Fibroblast of skin of abdomen (primary cell): ENCODE data around the gene CIPC.

Source experiments
- DNase-seq: peaks from one replicate; pipeline ENCODE4 v3.0.0-alpha.2; 2013

Gene CIPC

GRCh38 chr14:77071938-77072388 lies 26.1 kb upstream of the CIPC start:
- DNase-seq: no peak

GRCh38 chr14:77074969-77075368 lies 23.1 kb upstream of the CIPC start:
- DNase-seq: no peak

DNA sequence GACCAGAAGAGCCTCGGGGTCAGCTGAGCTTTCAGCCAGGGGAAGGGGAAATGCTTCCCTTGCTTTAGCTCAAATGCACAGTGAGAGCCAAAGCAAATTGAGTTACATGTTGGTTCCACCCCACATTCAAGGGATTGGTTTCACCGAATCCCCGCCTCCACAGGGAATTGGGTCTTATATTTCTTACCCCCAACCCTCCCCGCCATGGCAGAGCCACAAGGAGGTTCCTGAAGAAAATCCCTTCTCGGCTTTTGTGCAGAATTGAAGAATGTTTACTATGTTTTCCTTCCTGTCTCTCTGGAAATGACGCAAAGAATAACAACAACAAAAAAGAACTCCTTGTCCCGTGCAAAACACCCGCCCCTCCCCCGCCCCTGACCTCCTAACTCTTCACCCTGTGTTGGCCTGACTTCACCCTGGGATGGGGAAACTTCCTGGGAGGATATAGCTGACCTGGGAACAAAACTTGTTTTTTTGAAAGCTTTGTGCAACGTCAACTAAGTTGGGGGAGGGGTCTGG lies 21.9 kb upstream of the CIPC start:
- no peak for DNase-seq

- DNase-seq: no peak
Observed at GRCh38 chr14:77077040-77077439, 21.0 kb upstream of the CIPC start.

- no peak for DNase-seq
Observed at GRCh38 chr14:77082356-77082755, 15.7 kb upstream of the CIPC start.

- no peak for DNase-seq
Observed at GRCh38 chr14:77083082-77083481, 15.0 kb upstream of the CIPC start.

- no peak for DNase-seq
Observed at GRCh38 chr14:77084985-77085384, 13.1 kb upstream of the CIPC start.

DNA sequence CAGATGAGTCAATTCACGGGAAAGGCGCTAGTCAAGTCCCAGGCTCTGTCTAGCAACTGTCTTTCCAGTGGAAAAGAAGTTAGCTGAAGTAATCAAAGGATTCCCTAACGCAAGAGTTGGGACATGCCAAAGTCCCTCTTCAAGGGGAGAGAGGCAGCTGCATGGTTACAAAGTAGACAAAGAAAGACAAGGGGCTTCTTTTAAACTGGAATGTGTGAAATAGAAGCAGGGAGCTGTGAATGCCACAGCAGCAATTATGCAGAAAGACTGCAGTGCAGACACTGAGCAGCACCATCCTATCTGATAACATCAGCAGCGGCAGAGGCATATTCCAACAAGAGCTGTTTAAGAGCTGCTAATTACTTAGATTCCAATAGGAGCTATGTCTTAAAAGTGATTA lies 12.5 kb upstream of the CIPC start:
- no peak for DNase-seq

- peak; percentile 46 for DNase-seq
Observed at GRCh38 chr14:77086017-77086727, 11.9 kb upstream of the CIPC start.

GRCh38 chr14:77086951-77087350 lies 11.1 kb upstream of the CIPC start:
- DNase-seq: no peak

DNA sequence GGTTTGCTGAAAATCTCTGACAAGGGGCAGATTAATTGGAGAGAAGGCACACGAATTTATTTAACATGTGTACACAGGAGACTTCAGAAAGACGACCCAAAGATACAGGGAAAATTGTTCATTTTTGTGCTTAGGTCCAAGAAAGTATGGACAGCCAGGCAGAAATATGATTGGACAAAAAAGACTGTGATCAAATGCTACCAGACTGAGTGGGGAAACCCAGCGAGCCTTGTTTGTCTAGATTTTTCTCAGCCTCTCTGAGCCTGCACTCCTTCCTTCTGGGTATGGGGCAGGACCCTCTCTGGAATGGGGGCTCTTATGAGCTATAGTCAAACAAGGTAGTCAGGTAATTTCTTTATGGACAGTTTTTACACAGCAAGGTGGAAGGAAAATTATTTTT lies 10.4 kb upstream of the CIPC start:
- DNase-seq: no peak

GRCh38 chr14:77088219-77088618 lies 9.8 kb upstream of the CIPC start:
- no peak for DNase-seq

DNA sequence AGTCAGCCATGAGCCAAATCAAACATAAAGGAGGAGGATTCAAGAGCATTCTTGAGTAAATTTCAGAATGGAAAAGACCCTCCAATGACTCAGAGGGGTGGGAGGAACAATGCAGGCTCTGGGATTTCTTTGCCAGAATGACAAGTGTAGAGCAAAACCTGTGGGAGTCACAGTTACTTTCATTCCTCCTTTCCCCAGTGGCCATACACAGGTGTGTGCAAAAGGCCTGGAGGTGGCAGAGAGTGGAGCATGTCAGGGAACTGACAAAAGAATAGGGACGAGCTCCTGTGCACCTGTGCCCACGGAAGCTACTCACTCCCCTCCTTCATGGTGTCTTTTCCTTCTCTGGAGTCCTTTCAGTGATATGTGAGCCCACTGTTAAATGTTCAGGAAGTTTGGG lies 9.4 kb upstream of the CIPC start:
- DNase-seq: no peak

DNA sequence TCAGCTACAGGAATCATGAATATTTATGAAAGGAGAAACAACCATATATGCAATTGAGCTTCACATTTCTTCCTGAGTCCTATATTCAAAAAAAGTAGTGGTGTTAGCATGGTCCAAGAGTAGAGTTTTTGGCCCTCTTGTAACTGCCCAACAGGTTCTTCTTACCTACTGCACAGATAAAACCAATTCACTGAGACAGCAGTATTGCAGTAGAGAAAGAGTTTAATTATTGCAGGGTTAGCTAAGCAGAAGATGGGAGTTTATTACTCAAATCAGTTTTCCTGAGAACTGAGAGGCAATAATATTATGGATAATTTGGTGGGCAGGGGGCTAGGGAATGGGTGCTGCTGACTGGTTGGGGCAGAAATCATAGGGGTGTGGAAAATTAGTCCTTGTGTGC lies 6.5 kb upstream of the CIPC start:
- DNase-seq: no peak

- DNase-seq: no peak
Observed at GRCh38 chr14:77092676-77093075, 5.4 kb upstream of the CIPC start.

DNA sequence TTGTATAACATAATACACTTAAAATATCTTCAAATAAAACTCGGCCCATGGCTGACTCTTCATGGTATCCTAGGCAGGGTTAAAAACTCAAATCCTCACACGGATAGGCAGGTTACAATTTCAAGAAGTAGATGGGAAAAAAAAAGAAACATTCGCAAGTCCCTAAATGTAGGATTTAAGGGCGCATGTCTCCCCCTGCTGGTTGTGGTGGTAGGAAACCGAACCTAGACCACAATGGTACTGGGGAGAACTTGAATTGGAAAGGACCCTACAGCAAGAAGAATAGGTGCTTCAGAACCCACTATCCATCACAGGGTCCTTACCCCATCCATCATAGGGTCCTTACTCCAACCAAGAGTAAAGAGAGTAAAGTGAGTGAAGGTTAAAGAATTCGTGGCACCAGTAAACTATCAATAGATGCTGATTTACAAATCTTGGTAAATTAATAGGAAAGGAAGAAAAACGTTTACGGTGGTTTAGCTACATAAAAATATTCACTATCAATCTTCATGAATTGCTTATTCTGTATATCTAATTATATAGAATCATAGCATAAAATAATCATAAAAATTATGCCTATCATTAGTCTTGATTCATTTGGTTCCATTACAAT lies 3.3 kb upstream of the CIPC start:
- DNase-seq: peak; percentile 64

GRCh38 chr14:77097006-77097699 lies 905 bp upstream of the CIPC start:
- DNase-seq: no peak

GRCh38 chr14:77098529-77099353 lies 683 bp downstream of the CIPC start:
- no peak for DNase-seq

GRCh38 chr14:77099425-77100167 lies 1.5 kb downstream of the CIPC start:
- peak; percentile 77 for DNase-seq

- DNase-seq: no peak
Observed at GRCh38 chr14:77100961-77101360, 2.9 kb downstream of the CIPC start.

DNA sequence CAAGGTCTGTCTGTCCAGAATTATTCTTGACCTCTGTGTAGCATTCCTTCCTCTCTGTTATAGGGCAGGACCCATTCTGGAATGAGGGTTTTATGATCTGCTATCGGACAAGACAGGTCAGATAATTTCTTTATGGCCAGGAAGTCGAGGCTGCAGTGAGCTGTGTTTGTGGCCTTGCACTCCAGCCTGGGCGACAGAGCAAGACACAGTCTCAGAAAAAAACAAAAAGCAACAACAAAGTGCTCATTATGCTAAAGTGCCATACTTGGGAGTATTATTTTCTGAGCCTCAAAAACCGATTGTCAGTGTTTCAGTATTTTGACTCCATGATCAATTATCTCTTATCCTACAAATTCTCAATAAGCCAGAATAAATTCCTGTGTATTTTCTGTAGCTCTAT lies 4.1 kb downstream of the CIPC start:
- no peak for DNase-seq

GRCh38 chr14:77103475-77103874 lies 5.4 kb downstream of the CIPC start:
- no peak for DNase-seq
